Testis (tissue), 2 donors: ENCODE results near the gene ATP7B.

Experiments used
- CTCF ChIP-seq, 3 experiments: fragments of 450-650 bp in 2 of 3; fragments of 200-600 bp in 1 of 3; sonication (generic) in 1 of 3; IDR thresholded peaks; one replicate each; pipeline ENCODE4 v1.5.1; 2016 to 2019; ENCODE audit warnings: antibody characterized with exemption in 3 of 3, mild to moderate bottlenecking in 2 of 3, moderate library complexity in 1 of 3
- POLR2A ChIP-seq: fragments of 450-650 bp; IDR thresholded peaks from one replicate; pipeline ENCODE4 v1.6.1; 2017; ENCODE audit warnings: antibody characterized with exemption, mild to moderate bottlenecking, moderate library complexity

- no peak for TF ChIP-seq CTCF (IDR thresholded peaks at IDR 0.05)
- no peak for TF ChIP-seq POLR2A
Measured at GRCh38 chr13:51927129-51927528, 84.1 kb downstream of the ATP7B start.
